Keratinocyte (primary cell): ENCODE measurements around the gene CMIP. TPM values are rescaled to one million over a fixed set of nuclear protein-coding genes. Genes with fewer than 3 reads are reported as not detected.

Experiments used
- DNase-seq: peaks from one replicate; pipeline ENCODE4 v3.0.0-alpha.2; 2011; ENCODE audit warnings: low read depth, missing footprints, low spot score
- FAIRE-seq: peaks from 2 replicates; lab custom pipeline; 2011; peaks lifted over from hg19 to GRCh38; lab: Jason Lieb, UNC
- H2AFZ ChIP-seq: 2 replicates; pipeline ENCODE4 v1.6.0; 2012; ENCODE audit warnings: low read length, control low read depth, inconsistent platforms; ENCODE audit not compliant: control insufficient read depth
- H3K27ac ChIP-seq: 2 replicates; pipeline ENCODE4 v1.5.1; 2011; ENCODE audit warnings: low read length; ENCODE audit not compliant: control insufficient read depth, insufficient read depth
- H3K27me3 ChIP-seq: 3 replicates; pipeline ENCODE4 v1.6.0; 2011; ENCODE audit warnings: low read length; ENCODE audit not compliant: control insufficient read depth, insufficient read depth; ENCODE audit errors: extremely low read depth
- H3K36me3 ChIP-seq, 2 experiments: 2 replicates in 1 of 2; 3 replicates in 1 of 2; pipeline ENCODE4 v1.5.1; 2011; ENCODE audit warnings: low read length in 2 of 2, mild to moderate bottlenecking in 1 of 2; ENCODE audit not compliant: control insufficient read depth in 2 of 2, insufficient read depth in 2 of 2; ENCODE audit errors: extremely low read depth in 1 of 2
- H3K4me1 ChIP-seq: 3 replicates; pipeline ENCODE4 v1.5.1; 2011; ENCODE audit warnings: low read length; ENCODE audit not compliant: control insufficient read depth, insufficient read depth; ENCODE audit errors: extremely low read depth
- H3K4me2 ChIP-seq: 3 replicates; pipeline ENCODE4 v1.6.0; 2011; ENCODE audit warnings: low read depth, low read length; ENCODE audit not compliant: control insufficient read depth, insufficient read depth; ENCODE audit errors: extremely low read depth
- H3K4me3 ChIP-seq, 3 experiments: fragments of 200-600 bp in 1 of 3; sonication (generic) in 1 of 3; 2 replicates in 2 of 3; 3 replicates in 1 of 3; pipeline ENCODE4 v1.5.1; 2011 to 2016; ENCODE audit warnings: low read length in 3 of 3, mild to moderate bottlenecking in 3 of 3, control low read depth in 2 of 3, inconsistent platforms in 1 of 3, low read depth in 1 of 3, mixed read lengths in 1 of 3, mixed run types in 1 of 3, moderate library complexity in 1 of 3; ENCODE audit not compliant: control insufficient read depth in 2 of 3, insufficient read depth in 2 of 3; ENCODE audit errors: extremely low read depth in 1 of 3
- H3K79me2 ChIP-seq: 2 replicates; pipeline ENCODE4 v1.6.0; 2012; ENCODE audit warnings: low read length; ENCODE audit not compliant: control insufficient read depth, insufficient read depth
- H3K9ac ChIP-seq: 3 replicates; pipeline ENCODE4 v1.6.0; 2011; ENCODE audit warnings: low read length; ENCODE audit not compliant: control insufficient read depth, insufficient read depth; ENCODE audit errors: extremely low read depth
- H3K9me1 ChIP-seq: 3 replicates; pipeline ENCODE4 v1.6.0; 2011; ENCODE audit warnings: low read length; ENCODE audit not compliant: control insufficient read depth, insufficient read depth; ENCODE audit errors: extremely low read depth
- H3K9me3 ChIP-seq: 2 replicates; pipeline ENCODE4 v1.5.1; 2012; ENCODE audit warnings: low read depth, low read length; ENCODE audit not compliant: control insufficient read depth
- H4K20me1 ChIP-seq: 3 replicates; pipeline ENCODE4 v1.6.0; 2011; ENCODE audit warnings: low read length; ENCODE audit not compliant: control insufficient read depth, insufficient read depth; ENCODE audit errors: extremely low read depth
- CTCF ChIP-seq, 3 experiments: IDR thresholded peaks in 1 of 3; conservative IDR thresholded peaks in 1 of 3; optimal IDR thresholded peaks in 1 of 3; 2 replicates in 2 of 3; 3 replicates in 1 of 3; pipeline versions ENCODE3 to v1.5.1; 2011; ENCODE audit warnings: low read length in 3 of 3, mild to moderate bottlenecking in 3 of 3, moderate library complexity in 2 of 3, control low read depth in 1 of 3, inconsistent platforms in 1 of 3; ENCODE audit not compliant: insufficient read depth in 2 of 3; ENCODE audit errors: extremely low read depth in 1 of 3
- EZH2 ChIP-seq: IDR thresholded peaks from one replicate; pipeline ENCODE4 v1.6.1; 2012; ENCODE audit warnings: inconsistent platforms, mild to moderate bottlenecking, low read length, moderate library complexity
- dilution Hi-C: fragments of 300-500 bp; cut with MboI; formaldehyde crosslinking; loops from one replicate; pipeline ENCODE4 v1.7.0; 2020; ENCODE audit warnings: low sequenced_read_pairs; ENCODE audit not compliant: extremely low pct_ligation_motif_present
- polyA plus RNA-seq, 5 experiments: library from polyadenylated mRNA; depleted of rRNA in 3 of 5; stranded (reverse) in 3 of 5; stranded (forward) in 1 of 5; unstranded in 1 of 5; fragments of >200 nt; gene quantifications; 1 replicate in 1 of 5; 2 replicates in 3 of 5; 3 replicates in 1 of 5; pipeline versions ENCODE4 v1.2.1 to v1.2.3, GENCODE V29; 2011 to 2012; ENCODE audit warnings: missing spikeins in 2 of 5, low read depth in 1 of 5, low replicate concordance in 1 of 5

CMIP gene
- polyA plus RNA-seq, 1 donor (not counting 4 experiments of a cell fraction or from before 2014, with no cell fraction given), result 5.0 TPM

- no peak for TF ChIP-seq CTCF (optimal IDR thresholded peaks at IDR 0.05 in 1 of 3, IDR thresholded peaks at IDR 0.05 in 1 of 3, conservative IDR thresholded peaks at IDR 0.05 in 1 of 3; ENCODE audit: extremely low read depth in 1 of 3, insufficient read depth in 2 of 3, low read length in 3 of 3)
- TF ChIP-seq EZH2, result no peak
- peaks cover 93% of the 10 kb centered on the region for H3K79me2 ChIP-seq
- peak overlapping the region; percentile 65 for H3K4me2 ChIP-seq
Measured at GRCh38 chr16:81505011-81505661, 60.5 kb downstream of the CMIP start.

GRCh38 chr16:81509404-81509803 lies 64.8 kb downstream of the CMIP start:
- no peak overlapping the region for H3K27ac ChIP-seq
- H4K20me1 ChIP-seq, result no peaks in the 10 kb centered on the region
- DNase-seq, result no peak
- H2AFZ ChIP-seq, result no peak overlapping the region
- H3K4me3 ChIP-seq, result no peak overlapping the region
- no peak for FAIRE-seq
- H3K4me1 ChIP-seq, result peaks cover 19% of the 10 kb centered on the region
- dilution Hi-C loops, result no loop called here
- H3K79me2 ChIP-seq, result peaks cover 89% of the 10 kb centered on the region
- no peak overlapping the region for H3K4me2 ChIP-seq
- H3K9me3 ChIP-seq, result no peaks in the 10 kb centered on the region
- peaks cover 8% of the 10 kb centered on the region for H3K9me1 ChIP-seq
- H3K9ac ChIP-seq, result no peak overlapping the region
- TF ChIP-seq CTCF (optimal IDR thresholded peaks at IDR 0.05 in 1 of 3, IDR thresholded peaks at IDR 0.05 in 1 of 3, conservative IDR thresholded peaks at IDR 0.05 in 1 of 3; ENCODE audit: extremely low read depth in 1 of 3, insufficient read depth in 2 of 3, low read length in 3 of 3) (no peak), EZH2 (no peak)
- H3K36me3 ChIP-seq, result peaks cover 4 to 6% of the 10 kb centered on the region in 2 experiments
- H3K27me3 ChIP-seq, result no peaks in the 10 kb centered on the region

More at GRCh38 chr16:81505011-81505661, 60.5 kb downstream of the CMIP start:
- peaks cover 45% of the 10 kb centered on the region for H3K4me1 ChIP-seq
- peak overlapping the region; percentile 88 for H3K27ac ChIP-seq
- dilution Hi-C loops, result no loop called here
- peaks cover 3% of the 10 kb centered on the region for H3K9me1 ChIP-seq
- peaks cover 4 to 7% of the 10 kb centered on the region in 2 experiments for H3K36me3 ChIP-seq
- H3K9ac ChIP-seq, result peak overlapping the region; percentile 68
- H3K9me3 ChIP-seq, result no peaks in the 10 kb centered on the region
- H3K27me3 ChIP-seq, result no peaks in the 10 kb centered on the region
- DNase-seq (peak; percentile 84), FAIRE-seq (peak; percentile 81)
- H2AFZ ChIP-seq, result no peak overlapping the region
- H4K20me1 ChIP-seq, result no peaks in the 10 kb centered on the region
- no peak overlapping the region for H3K4me3 ChIP-seq
